Liver (tissue), 9 donors: ENCODE data around the gene ANKRD16. TPM values are rescaled to one million over a fixed set of nuclear protein-coding genes. Genes with fewer than 3 reads are reported as not detected.

Experiments
- DNase-seq: peaks from one replicate; pipeline ENCODE4 v3.0.0-alpha.2; 2017; ENCODE audit warnings: low spot score
- H3K27ac ChIP-seq, 2 donors: one replicate each; pipeline ENCODE4 v1.7.0; 2013; ENCODE audit warnings: inconsistent platforms in 2 of 2, low read length in 2 of 2, control low read depth in 1 of 2, low read depth in 1 of 2, mild to moderate bottlenecking in 1 of 2
- H3K27me3 ChIP-seq, 4 donors: one replicate each; pipeline versions ENCODE4 v1.6.1 to v1.7.0; 2013; ENCODE audit warnings: low read length in 3 of 4, inconsistent platforms in 1 of 4, mild to moderate bottlenecking in 1 of 4, moderate library complexity in 1 of 4; ENCODE audit not compliant: control insufficient read depth in 4 of 4, insufficient read depth in 4 of 4
- H3K36me3 ChIP-seq, 4 donors: one replicate each; pipeline versions ENCODE4 v1.6.1 to v1.7.0; 2013; ENCODE audit warnings: low read length in 3 of 4, mild to moderate bottlenecking in 3 of 4, low read depth in 1 of 4, moderate library complexity in 1 of 4; ENCODE audit not compliant: control insufficient read depth in 4 of 4, insufficient read depth in 3 of 4
- H3K4me1 ChIP-seq, 4 donors: one replicate each; pipeline versions ENCODE4 v1.6.1 to v1.7.0; 2013; ENCODE audit warnings: low read length in 3 of 4, mild to moderate bottlenecking in 3 of 4, moderate library complexity in 1 of 4; ENCODE audit not compliant: control insufficient read depth in 4 of 4, insufficient read depth in 4 of 4
- H3K4me3 ChIP-seq, 3 donors: one replicate each; pipeline versions ENCODE4 v1.6.1 to v1.7.0; 2013; ENCODE audit warnings: low read length in 3 of 3, control low read depth in 1 of 3, low read depth in 1 of 3, mild to moderate bottlenecking in 1 of 3
- H3K9ac ChIP-seq, 2 donors: one replicate each; pipeline ENCODE4 v1.7.0; 2013; ENCODE audit warnings: low read length in 2 of 2, mild to moderate bottlenecking in 2 of 2, moderate library complexity in 2 of 2, control low read depth in 1 of 2, low read depth in 1 of 2
- H3K9me3 ChIP-seq, 4 donors: one replicate each; pipeline versions ENCODE4 v1.6.1 to v1.7.0; 2013; ENCODE audit warnings: low read length in 3 of 4; ENCODE audit not compliant: control insufficient read depth in 4 of 4
- FOXA1 ChIP-seq: IDR thresholded peaks from 2 replicates; pipeline ENCODE4 v1.6.1; 2016; ENCODE audit warnings: antibody characterized with exemption
- FOXA2 ChIP-seq: IDR thresholded peaks from 2 replicates; pipeline ENCODE4 v1.6.1; 2016; ENCODE audit warnings: antibody characterized with exemption
- GABPA ChIP-seq, 2 donors: IDR thresholded peaks in 1 of 2; conservative IDR thresholded peaks in 1 of 2; 2 replicates each; pipeline ENCODE4 v1.6.1; 2016; ENCODE audit warnings: antibody characterized with exemption in 2 of 2, mild to moderate bottlenecking in 1 of 2, moderate library complexity in 1 of 2
- HNF4A ChIP-seq, 2 donors: conservative IDR thresholded peaks; 2 replicates each; pipeline ENCODE4 v1.6.1; 2016; ENCODE audit warnings: antibody characterized with exemption in 2 of 2, mild to moderate bottlenecking in 2 of 2
- HNF4G ChIP-seq: IDR thresholded peaks from 2 replicates; pipeline ENCODE4 v1.6.1; 2016; ENCODE audit warnings: antibody characterized with exemption
- JUND ChIP-seq, 2 donors: IDR thresholded peaks; 2 replicates each; pipeline ENCODE4 v1.6.1; 2016; ENCODE audit warnings: antibody characterized with exemption in 2 of 2
- MAX ChIP-seq: IDR thresholded peaks from 2 replicates; pipeline ENCODE4 v1.6.1; 2016; ENCODE audit warnings: antibody characterized with exemption
- NR2F2 ChIP-seq: IDR thresholded peaks from 2 replicates; pipeline ENCODE4 v1.6.1; 2016; ENCODE audit warnings: antibody characterized with exemption
- RAD21 ChIP-seq, 2 donors: IDR thresholded peaks; 2 replicates each; pipeline ENCODE4 v1.6.1; 2016; ENCODE audit warnings: antibody characterized with exemption in 2 of 2, mild to moderate bottlenecking in 2 of 2
- REST ChIP-seq: IDR thresholded peaks from 2 replicates; pipeline ENCODE4 v1.6.1; 2016; ENCODE audit warnings: antibody characterized with exemption, mild to moderate bottlenecking
- RXRA ChIP-seq, 2 donors: IDR thresholded peaks; 2 replicates each; pipeline ENCODE4 v1.6.1; 2017 to 2018; ENCODE audit warnings: antibody characterized with exemption in 2 of 2, mild to moderate bottlenecking in 1 of 2
- SP1 ChIP-seq: IDR thresholded peaks from 2 replicates; pipeline ENCODE4 v1.6.1; 2018; ENCODE audit warnings: antibody characterized with exemption, mild to moderate bottlenecking
- TAF1 ChIP-seq: conservative IDR thresholded peaks from 2 replicates; pipeline ENCODE4 v1.6.1; 2016; ENCODE audit warnings: antibody characterized with exemption, mild to moderate bottlenecking
- YY1 ChIP-seq: IDR thresholded peaks from 2 replicates; pipeline ENCODE4 v1.6.1; 2016; ENCODE audit warnings: antibody characterized with exemption, mild to moderate bottlenecking
- WGBS: extraction: QIAGEN DNeasy Blood & Tissue Kit; methylation state at CpG from one replicate; pipeline ENCODE4 v1.1.7; 2013; 5-methylcytosine and 5-hydroxymethylcytosine counted together
- polyA plus RNA-seq, 2 donors: library from polyadenylated mRNA; stranded (reverse) in 1 of 2; unstranded in 1 of 2; fragments of 200-250 nt in 1 of 2; fragments of >200 nt in 1 of 2; fragmentation: Nextera tagmentation in 1 of 2; extraction: Ambion mirVana in 1 of 2; gene quantifications; one replicate each; pipeline versions ENCODE4 v1.2.1 to v1.2.3, GENCODE V29; 2013 to 2015
- total RNA-seq, 2 donors: library from RNA; depleted of rRNA; stranded (reverse); fragments of >200 nt; gene quantifications; one replicate each; pipeline ENCODE4 v1.2.3, GENCODE V29; 2014
- TF ChIP-seq, protein P1 (sequence below): IDR thresholded peaks from 2 replicates; pipeline ENCODE4 v1.6.1; 2016; ENCODE audit warnings: antibody characterized with exemption
- donor health status: healthy.
- donor health status: healthy.
- donor health status: healthy.
- donor health status: healthy.
- donor health status: healthy.

The ANKRD16 gene
- total and polyA plus RNA-seq, 4 donors: 1.1 to 3.6 (median 2.3) TPM

- H3K4me1 ChIP-seq: peaks cover 0 to 33% (median 23%) of the 10 kb centered on the region in 4 donors
- H3K9ac ChIP-seq: peak overlapping the region; percentile 77 to 85
- no peaks in the 10 kb centered on the region for H3K36me3 ChIP-seq
- DNase-seq: no peak
- no peaks in the 10 kb centered on the region for H3K9me3 ChIP-seq
- TF ChIP-seq JUND (IDR thresholded peaks at IDR 0.05) (peak in 1 of 2 donors; percentile 19), RAD21 (IDR thresholded peaks at IDR 0.05) (no peak)
- WGBS: 31% methylated on average over 12 of the region's 12 CpGs
- no peaks in the 10 kb centered on the region for H3K27me3 ChIP-seq
- peak overlapping the region; percentile 59 to 73 (median 69) for H3K4me3 ChIP-seq
- H3K27ac ChIP-seq: peak overlapping the region; percentile 97 to 100
These were observed 75.3 kb downstream of the ANKRD16 start for GRCh38 chr10:5814110-5815107.

DNA sequence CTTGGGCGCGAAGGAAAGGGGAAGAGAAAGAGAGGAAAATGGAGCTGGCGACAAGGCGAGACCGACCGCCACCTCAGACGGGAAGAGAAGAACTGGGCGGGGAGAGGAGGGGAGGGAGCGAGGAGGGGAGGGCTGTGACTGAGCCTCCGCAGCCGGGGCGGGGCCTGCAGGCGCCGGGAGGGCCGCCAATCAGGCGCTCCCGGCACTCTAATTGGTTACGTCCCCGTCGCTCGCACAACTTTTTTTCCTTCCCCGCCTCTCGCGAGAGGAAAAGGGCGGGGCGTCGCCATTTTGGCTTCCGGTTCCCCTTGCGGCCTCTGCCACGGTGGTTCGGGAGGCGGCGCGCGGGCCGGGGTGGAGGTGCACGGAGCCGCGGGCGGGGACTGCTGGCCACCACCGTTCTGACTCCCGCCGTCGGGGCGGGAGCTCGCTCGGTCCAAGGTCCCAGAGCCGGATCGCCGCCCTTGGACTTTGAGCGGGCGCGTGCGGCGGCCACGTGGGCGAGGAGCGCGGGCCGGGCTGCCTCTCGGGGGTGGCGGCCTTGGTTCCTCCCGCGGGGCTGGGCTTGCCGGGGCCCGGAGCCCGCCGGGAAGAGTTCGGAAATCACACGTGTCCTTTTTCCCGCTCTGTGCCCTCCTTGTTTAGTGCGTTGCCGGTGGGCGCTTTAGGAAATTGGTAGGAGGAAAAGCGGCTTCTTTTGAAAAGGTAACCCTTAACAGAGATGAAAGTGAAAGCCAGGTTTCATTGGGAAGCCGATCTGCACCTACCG lies 76.2 kb downstream of the ANKRD16 start, which contains the start of gene GDI2:
GDI2 (minus strand) TSS at position 94 of the 769 bp plus-strand sequence. CDS start 176 bp downstream, outside the sequence.
- H3K4me3 ChIP-seq: peak within 1 kb of the TSS; percentile 75 to 93 (median 80)
- no peaks in the 10 kb centered on the region for H3K36me3 ChIP-seq
- WGBS: under 1% methylated on average over 77 of the region's 77 CpGs
- no peaks in the 10 kb centered on the region for H3K9me3 ChIP-seq
- H3K27ac ChIP-seq: peak within 1 kb of the TSS; percentile 97 to 100
- no peaks in the 10 kb centered on the region for H3K27me3 ChIP-seq
- peak within 1 kb of the TSS; percentile 96 to 97 for H3K9ac ChIP-seq
- peak; percentile 97 for DNase-seq
- H3K4me1 ChIP-seq: peaks cover 0 to 36% (median 26%) of the 10 kb centered on the region in 4 donors
- TF ChIP-seq FOXA1 (no peak), JUND (IDR thresholded peaks at IDR 0.05) (peak in 1 of 2 donors; percentile 17), FOXA2 (no peak), RAD21 (IDR thresholded peaks at IDR 0.05) (peak in 1 of 2 donors; percentile 22), REST (peak; percentile 90), SP1 (peak; percentile 83), YY1 (peak; percentile 98), TAF1 (peak; percentile 98), RXRA (IDR thresholded peaks at IDR 0.05) (no peak), NR2F2 (no peak), MAX (peak; percentile 79), HNF4G (peak; percentile 74), GABPA (IDR thresholded peaks at IDR 0.05 in 1 of 2, conservative IDR thresholded peaks at IDR 0.05 in 1 of 2) (peak; percentile 47 to 83), HNF4A (conservative IDR thresholded peaks at IDR 0.05) (peak; percentile 77 to 84)
- TF ChIP-seq, protein P1, sequence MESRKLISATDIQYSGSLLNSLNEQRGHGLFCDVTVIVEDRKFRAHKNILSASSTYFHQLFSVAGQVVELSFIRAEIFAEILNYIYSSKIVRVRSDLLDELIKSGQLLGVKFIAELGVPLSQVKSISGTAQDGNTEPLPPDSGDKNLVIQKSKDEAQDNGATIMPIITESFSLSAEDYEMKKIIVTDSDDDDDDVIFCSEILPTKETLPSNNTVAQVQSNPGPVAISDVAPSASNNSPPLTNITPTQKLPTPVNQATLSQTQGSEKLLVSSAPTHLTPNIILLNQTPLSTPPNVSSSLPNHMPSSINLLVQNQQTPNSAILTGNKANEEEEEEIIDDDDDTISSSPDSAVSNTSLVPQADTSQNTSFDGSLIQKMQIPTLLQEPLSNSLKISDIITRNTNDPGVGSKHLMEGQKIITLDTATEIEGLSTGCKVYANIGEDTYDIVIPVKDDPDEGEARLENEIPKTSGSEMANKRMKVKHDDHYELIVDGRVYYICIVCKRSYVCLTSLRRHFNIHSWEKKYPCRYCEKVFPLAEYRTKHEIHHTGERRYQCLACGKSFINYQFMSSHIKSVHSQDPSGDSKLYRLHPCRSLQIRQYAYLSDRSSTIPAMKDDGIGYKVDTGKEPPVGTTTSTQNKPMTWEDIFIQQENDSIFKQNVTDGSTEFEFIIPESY: peak; percentile 98
